DMS 273 (cell line): Measurements from ENCODE around the gene RBMS3.

Experiments
- DNase-seq: peaks from one replicate; lab custom pipeline; 2025; ENCODE audit not compliant: unreplicated experiment; lab: John Stamatoyannopoulos, UW

Gene RBMS3

GRCh38 chr3:29608414-29609327 lies 327.8 kb downstream of the RBMS3 start:
- DNase-seq, result no peak

DNA sequence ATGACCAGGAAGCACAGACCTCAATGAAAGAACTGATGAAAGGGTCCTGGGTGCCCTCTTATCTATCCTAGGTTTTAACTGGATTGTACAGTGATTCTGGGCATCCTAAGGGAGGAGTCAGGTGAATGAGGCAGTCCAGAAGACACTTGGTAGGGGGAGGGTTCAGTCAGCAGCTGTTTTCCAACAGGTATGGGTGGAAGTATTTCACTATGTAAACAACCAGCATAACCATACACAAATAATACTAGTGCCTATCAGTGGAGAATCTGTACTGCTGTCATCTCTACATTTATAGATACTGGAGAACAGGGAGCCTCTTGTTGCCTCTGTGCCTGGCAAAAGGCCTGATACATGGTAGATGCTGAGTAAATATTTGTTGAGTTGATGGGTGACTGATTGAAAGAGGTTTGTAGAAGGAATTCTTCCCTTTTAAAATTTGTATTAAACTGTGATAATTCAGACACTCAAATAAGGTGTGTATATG lies 328.5 kb downstream of the RBMS3 start:
- DNase-seq, result no peak

DNA sequence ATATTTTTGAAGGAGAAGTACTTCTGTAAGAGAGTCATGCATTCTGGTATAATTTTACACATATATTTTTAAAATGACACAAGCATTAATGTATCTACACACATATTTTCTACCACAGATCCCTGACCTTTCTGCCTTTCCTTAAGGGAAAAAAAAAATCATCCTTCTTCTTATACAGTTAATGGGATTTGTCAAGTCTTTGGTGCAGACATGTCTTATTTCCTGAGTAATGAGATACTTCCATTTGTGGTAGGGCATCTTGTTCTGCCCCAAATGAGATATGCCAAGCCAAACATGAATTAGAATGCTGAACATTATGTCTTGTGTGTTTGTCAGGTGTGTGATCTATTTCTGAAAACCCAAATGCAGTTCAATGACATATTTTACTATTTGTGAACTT lies 329.9 kb downstream of the RBMS3 start:
- no peak for DNase-seq

- no peak for DNase-seq
These were observed 330.4 kb downstream of the RBMS3 start for GRCh38 chr3:29611252-29611651.

GRCh38 chr3:29612536-29612935 lies 331.7 kb downstream of the RBMS3 start:
- DNase-seq, result no peak

DNA sequence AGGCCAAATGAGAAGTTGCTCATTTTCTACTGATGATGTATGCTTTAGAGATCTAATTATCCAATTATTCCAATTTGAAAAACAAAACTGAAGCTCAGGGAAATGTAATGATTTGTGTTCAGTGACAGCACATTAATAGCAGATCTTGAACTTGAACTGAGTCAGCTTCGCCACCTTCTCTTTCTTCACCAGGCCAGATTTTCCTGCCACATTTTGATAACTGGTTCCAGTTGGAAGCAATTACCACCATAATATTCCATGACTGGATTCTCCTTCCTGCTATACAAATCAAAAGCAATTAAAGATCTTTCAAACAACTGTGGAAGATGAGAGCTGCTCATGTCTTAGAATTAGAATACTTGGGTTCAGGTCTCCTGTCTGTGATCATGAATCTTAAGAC lies 334.1 kb downstream of the RBMS3 start:
- DNase-seq, result no peak

DNA sequence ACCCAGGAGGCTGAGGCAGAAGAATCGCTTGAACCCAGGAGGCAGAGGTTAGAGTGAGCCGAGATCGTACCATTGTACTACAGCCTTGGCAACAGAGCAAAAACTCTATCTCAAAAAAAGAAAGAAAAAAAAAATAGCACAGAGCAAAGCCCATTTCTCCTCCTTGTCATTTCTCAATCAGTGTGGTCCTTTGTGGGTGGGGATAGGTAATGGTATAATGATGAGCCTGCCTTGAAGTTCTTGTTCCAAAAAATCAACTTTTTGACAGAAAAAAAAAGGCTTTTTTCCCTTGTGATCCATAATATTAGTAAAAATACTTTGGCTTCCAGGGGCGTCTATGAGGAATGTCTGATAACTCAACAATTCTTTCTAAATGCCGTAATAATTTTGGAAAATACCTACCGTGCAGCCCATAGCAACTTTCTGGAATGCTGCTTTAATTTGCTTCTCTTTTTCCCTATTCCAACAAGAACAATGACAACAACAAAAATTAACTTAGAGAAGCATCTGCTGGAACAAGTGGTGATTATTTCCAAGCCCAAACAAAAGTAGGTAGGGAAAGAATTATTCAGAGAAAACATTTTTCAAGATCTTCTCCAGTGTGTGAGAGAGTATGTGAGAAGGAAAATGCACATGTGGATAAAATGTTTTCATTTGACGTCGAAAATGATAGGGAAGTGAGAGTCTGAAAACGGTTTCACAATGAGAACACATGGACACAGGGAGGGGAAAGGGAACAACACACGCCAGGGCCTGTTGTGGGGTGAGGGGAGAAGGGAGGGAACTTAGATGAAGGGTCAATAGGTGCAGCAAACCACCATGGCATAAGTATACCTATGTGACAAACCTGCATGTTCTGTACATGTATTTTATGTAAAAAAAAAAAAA lies 337.8 kb downstream of the RBMS3 start:
- DNase-seq, result no peak

DNA sequence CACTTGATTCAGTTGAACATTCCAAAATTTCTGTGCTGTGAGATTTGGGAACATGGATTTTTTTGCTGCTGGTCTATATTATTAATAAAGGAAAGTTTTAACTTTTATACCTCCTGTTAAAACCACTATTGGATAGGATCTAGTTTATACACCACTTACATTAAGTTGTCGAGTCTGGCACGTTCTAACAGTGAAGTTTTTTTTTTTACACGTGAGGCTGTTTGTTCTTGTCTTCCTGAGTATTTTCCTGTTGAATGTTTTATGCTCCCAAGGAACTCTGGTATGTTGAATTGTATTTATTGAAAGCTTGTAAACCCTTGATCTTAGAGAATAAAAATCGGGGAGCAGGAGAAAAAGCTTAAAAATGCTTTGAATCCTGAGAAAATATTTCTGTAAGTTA lies 338.8 kb downstream of the RBMS3 start:
- no peak for DNase-seq

- DNase-seq, result no peak
These were observed 346.6 kb downstream of the RBMS3 start for GRCh38 chr3:29627136-29628117.

GRCh38 chr3:29628795-29629194 lies 347.9 kb downstream of the RBMS3 start:
- DNase-seq, result no peak

DNA sequence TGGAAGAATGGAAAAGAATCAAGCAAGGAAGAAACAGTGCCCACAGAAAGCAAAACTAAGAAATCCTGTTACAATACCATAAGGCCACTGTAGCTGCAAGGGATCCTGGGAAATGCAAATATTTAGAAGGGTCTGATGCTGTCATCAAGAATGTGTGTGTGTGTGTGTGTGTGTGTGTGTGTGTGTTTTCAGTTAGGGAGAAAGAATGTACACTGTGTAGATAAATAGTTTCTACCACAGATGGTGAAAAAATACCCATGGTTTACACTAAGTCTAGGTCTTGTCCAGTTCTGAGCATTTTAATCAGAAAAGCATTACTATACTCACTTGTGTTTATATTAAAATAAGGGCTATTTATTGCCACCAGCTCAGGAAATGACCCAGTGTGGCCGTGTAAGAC lies 355.0 kb downstream of the RBMS3 start:
- no peak for DNase-seq

- DNase-seq, result no peak
These were observed 356.2 kb downstream of the RBMS3 start for GRCh38 chr3:29637068-29637467.

- no peak for DNase-seq
These were observed 358.9 kb downstream of the RBMS3 start for GRCh38 chr3:29639578-29640290.

DNA sequence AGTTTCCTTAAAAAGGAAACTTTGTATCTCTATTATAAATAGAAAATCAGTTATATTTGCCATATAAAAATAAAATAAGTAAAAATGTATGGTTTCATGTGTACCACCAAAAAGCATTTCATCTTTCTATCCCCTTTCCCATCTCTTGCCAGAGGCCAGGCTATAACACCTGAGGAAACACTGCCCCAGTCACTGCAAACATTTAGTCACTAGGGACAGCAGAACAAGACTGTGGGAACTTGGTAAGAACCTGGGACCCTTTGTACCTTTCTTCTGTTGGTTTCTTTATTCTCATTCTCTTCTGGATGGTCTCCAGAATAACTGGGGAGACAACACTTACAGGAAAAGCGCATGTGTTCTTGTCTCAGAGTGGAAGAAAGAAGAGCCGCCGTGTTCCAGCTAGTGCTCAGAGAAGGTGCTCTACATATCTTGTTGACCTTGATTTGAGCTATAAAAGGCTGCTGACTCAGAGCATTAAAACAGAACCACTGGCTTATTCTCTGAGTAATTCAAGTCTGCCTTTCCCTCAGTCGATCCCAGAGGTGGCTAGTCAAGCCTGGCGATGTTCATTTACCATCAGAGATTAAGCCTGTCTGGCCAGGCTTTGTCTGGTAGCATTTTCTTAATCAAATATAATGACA lies 361.6 kb downstream of the RBMS3 start:
- DNase-seq, result no peak

DNA sequence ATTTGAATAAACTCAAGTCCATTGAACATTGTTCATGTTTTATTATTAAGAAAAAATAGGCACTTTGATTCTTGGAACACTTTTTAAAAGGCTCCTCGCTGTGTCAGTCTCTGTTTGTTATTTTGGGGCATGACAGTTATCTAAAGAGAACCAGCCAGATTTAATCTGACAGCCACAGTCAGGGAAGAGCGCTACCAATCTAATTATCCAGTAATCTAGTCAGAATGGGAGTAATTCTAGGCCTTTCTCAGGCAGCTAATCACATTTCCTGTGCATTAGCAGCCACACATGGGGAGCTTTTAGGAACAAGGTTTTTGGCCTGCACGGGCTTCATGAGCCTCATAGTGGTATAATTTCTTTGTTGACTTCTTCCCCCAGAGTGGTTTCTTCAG lies 362.2 kb downstream of the RBMS3 start:
- no peak for DNase-seq

DNA sequence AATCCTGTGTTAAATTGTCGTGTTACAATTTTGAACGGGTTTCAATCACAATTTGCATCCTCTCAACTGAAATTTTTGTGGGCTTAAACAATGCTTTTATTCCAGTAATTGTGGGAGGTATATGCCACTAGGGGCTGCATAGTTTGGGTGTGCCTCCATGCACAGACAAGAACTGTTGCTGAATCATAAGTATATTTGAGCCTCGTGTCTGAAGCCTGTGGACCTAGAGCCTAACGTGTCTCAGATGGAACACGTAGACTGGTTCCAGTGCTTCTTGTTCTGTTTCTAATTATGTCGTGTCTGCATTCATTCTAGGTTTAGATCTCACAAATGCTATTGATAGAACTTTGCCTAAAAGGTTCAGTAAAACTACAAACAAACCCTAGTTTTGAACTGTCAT lies 363.4 kb downstream of the RBMS3 start:
- DNase-seq, result no peak

- no peak for DNase-seq
These were observed 364.2 kb downstream of the RBMS3 start for GRCh38 chr3:29644956-29645636.

- no peak for DNase-seq
These were observed 365.2 kb downstream of the RBMS3 start for GRCh38 chr3:29646043-29646442.
